HG03108 (cell line): ENCODE measurements around the gene CXorf65.

Source experiments
- ATAC-seq: cut with Tn5 transposase; IDR thresholded peaks from one replicate; pipeline ENCODE4 v1.9.1; 2021; ENCODE audit warnings: moderate library complexity; ENCODE audit not compliant: unreplicated experiment

CXorf65 gene

DNA sequence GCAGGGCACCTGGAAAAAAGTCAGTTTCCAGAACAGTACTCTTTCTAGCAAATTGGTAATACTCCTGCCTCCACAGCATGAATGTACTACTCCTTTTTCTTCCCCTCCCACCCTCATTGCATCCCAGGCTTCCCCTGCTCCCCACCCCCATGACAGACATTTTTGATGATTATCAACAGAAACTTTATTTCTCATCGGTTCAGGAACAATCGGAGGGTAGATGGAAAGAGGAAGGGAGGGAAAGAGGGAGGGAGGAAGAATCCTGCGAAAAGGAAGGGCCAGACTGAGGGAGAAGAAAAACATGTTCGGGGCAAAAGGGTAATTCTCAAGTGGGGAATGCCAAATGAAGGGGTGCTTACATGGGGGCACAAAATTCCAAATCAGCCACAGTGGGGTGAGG lies 705 bp upstream of the CXorf65 start:
- ATAC-seq, result no peak

DNA sequence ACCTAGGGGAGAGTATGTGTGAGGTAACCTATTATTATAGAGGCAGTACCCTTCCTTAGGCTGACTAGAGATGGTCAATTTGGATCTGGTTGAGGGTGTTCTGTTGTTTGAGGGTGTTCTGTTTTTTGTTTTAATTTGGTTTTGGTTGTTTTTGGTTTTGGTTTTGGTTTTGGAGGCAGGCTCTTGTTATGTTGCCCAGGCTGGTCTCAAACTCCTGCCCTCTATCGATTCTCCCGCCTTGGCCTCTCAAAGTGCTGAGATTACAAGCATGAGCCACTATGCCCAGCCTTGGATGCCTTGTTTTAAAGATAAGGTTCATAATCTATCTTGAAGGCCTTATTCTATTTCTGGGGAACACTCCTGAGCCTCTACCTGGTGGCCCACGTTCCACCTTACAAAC lies 912 bp downstream of the CXorf65 start:
- no peak for ATAC-seq

DNA sequence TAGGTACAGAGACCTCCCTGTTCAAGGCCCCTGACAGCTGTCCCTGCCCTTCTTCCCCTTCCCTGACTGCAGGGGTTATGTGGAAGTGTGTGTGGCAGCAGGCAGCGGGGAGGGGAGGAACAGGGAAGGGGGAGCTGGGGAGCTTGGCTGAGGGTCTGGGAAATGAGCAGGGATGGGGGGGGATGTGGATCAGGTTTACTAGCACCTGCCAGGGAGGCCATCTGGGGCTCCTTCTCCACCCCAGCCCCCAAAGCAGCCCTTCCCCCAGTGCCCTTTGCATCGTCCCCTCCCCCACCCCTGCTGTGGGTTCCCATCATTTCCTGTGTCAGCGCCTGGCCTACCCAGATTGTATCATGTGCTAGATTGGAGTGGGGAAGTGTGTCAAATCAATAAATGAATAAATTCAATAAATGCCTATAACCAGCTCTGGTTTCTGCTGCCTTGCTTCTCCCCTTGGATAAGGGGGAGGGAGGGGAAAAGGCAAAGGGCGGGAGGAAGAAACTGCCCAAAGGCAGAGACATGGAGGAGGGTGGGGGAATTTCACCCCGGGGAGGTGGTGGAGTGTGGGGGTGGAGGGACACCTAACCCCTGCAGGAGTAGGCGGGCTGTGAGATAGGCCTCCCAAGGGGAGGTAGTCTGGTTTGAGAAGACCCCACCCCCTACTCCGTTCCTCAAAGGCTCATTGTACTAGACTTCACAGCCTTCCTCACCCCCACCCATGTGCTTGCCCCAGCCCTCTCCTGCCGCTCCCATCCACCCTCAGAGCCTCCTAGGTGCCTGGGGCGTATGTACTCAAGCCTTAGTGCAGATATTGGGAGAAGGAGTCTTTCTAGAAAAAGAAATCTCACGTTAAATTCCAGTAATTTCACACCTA lies 3.2 kb downstream of the CXorf65 start:
- ATAC-seq, result no peak

DNA sequence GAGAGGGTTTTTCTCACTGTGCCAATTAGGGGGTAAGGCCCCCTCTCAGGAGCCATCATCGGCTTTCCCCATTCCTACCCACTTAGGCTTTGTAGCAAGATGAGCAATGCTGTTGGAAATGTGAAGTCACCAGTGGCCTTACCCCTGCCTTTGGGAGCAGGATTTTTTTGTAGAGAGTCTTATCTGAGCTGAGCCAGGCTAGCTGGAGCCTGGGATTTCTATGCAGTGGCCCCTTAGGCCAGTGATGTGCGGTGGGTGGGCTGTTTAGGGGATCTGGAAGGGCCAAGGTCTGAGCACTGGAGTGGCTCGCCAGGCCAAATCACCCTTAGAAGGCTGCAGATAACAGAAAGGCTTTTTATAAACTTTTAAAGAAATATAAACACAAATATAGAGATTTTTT lies 4.2 kb downstream of the CXorf65 start:
- ATAC-seq, result no peak

DNA sequence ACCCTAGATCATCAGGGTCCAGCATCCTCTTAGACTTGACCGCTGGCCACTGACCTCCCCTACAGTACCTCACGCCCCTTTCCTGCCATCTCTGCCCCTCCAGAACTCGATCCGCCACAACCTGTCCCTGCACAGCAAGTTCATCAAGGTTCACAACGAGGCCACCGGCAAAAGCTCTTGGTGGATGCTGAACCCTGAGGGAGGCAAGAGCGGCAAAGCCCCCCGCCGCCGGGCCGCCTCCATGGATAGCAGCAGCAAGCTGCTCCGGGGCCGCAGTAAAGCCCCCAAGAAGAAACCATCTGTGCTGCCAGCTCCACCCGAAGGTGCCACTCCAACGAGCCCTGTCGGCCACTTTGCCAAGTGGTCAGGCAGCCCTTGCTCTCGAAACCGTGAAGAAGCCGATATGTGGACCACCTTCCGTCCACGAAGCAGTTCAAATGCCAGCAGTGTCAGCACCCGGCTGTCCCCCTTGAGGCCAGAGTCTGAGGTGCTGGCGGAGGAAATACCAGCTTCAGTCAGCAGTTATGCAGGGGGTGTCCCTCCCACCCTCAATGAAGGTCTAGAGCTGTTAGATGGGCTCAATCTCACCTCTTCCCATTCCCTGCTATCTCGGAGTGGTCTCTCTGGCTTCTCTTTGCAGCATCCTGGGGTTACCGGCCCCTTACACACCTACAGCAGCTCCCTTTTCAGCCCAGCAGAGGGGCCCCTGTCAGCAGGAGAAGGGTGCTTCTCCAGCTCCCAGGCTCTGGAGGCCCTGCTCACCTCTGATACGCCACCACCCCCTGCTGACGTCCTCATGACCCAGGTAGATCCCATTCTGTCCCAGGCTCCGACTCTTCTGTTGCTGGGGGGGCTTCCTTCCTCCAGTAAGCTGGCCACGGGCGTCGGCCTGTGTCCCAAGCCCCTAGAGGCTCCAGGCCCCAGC lies 5.7 kb downstream of the CXorf65 start:
- ATAC-seq, result no peak

DNA sequence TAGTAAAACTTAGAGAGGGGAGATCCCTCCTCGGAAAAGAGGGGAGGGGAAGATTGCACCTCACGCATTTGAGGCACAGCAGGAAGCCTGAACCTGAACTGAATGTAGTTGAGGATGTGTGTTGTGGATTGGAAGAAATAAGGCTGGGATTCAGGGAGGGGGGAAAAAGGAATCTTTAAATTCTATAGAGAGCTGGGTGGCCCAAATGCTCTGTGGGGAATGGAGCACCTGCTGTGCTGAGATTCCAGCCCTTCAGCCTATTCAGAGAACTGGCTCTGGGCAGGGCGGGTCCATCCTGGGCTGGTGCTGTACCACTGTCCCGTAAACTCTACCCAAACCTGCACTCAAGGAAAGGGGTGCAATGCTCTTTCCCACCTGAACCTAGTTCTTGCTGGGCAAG lies 6.8 kb downstream of the CXorf65 start:
- no peak for ATAC-seq

DNA sequence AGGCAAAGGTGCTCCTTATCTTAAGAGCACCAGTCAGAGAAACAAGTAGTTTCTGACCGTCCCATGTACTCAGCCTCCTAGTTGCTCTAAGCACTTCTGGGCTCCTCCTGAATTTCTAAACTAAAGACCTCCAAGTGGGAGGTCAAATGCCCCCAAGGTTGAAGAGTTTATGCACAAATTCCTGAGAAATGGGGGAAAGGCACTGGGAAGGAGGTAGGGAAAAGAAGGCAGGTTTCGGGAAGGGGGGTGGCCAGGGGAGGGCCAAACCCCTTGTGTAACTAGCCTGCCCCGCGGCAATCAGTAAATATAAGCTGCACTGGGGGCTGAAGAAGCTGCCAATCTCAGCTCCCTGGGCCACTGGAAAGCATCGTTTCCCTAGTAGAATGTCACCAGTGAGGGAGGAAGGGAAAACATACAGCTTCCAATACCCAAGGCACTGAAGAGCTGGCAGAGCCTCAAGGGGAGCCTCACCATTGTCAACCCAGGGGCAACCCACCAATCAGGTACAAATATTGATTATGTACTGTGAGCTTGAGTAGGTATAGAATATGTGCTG lies 7.5 kb downstream of the CXorf65 start:
- no peak for ATAC-seq

DNA sequence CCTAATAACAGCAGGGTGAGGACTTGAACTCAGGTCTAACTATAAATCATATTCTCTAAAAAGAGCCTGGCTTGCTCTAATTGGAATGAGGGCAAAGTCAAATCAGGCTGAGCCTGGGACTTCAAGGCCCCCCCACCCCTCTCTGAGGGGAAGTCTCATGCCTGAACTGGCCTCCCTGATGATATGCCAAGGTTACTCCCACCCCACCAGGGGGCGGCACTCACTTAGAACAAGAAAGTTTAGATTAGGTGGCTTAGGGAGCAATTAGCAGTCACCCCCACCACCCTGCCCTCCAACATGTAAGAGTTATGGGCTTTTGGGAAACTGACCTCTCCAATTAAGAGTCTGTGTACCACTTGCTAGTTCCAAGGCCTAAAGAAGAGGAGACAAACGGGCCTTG lies 8.2 kb downstream of the CXorf65 start:
- no peak for ATAC-seq

DNA sequence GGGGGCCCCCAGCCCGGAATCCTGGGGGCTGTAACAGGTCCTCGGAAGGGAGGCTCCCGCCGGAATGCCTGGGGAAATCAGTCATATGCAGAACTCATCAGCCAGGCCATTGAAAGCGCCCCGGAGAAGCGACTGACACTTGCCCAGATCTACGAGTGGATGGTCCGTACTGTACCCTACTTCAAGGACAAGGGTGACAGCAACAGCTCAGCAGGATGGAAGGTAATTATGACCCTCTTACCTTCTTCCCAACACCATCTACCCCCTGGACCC lies 9.8 kb downstream of the CXorf65 start:
- ATAC-seq, result no peak

DNA sequence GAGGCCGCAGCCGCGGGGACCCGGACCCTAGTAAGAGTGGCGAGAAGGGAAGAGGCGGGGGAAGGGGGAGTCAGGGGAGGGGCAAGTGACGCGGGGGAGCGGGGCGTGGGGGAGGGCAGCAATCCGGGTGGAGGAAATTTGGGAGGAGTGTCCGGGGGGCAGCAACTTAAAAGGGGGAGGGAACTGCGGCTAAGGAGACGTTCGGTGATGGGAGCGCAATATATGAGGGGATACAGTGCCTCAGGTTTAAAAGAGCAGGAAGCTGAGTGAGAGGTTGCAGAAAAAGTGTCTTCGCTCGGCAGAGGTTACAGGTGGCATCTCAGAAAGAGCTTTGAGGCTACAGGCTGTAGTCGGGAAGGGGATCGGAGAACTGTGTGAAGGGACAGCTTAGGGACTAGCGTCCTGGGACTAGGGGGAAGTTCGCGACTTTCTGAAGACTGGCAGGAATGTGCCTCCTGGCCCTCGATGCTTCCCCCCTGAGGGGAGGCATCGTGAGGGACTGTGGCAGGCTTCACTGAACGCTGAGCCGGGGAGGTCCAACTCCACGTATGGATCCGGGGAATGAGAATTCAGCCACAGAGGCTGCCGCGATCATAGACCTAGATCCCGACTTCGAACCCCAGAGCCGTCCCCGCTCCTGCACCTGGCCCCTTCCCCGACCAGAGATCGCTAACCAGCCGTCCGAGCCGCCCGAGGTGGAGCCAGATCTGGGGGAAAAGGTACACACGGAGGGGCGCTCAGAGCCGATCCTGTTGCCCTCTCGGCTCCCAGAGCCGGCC lies 10.4 kb downstream of the CXorf65 start:
- ATAC-seq, result peak; percentile 8

DNA sequence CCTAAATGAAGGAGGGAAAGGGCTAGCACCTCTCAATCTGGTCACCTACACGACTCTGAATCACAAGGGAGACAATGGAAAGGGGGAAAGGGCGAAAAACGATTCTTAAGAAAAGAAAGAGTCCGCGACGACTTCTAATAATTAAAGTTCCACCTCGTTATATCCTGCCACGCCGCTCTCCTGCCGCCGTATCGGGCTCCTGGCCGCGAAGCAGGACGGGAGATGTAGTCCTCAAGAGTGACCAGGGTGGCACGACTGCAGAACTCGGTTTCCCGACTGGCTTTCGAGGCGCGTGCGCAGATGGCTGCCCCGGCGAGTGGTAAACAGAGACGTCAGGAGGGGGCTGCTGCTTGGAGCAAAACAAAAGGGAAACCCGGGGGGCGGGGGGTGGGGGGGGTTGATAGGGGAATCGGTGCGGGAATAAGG lies 11.0 kb downstream of the CXorf65 start, which contains the start of gene FOXO4:
TSS of gene FOXO4 (plus strand) at position 297 of the 426 bp plus-strand sequence. CDS start 678 bp downstream, outside the sequence.
- peak; percentile 89 for ATAC-seq

DNA sequence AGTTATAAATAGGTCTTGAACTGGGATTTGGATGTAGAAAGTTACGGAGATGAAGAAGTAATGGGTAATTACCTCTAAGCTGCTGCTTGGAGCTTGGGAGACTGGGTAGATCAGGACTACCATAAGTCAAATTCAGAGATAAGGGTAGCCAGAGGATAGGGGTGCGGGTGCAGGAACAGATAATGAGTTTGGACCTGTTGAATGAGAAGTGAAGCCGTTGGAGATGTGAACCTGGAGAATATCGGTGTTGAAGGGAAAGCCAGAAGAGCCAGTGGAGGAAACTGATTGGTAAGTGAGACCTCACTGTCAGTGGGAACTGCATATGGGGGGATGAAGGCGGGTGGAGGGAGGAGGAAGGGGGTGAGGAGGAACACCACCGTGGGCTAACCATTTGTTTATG lies 11.5 kb downstream of the CXorf65 start:
- no peak for ATAC-seq

DNA sequence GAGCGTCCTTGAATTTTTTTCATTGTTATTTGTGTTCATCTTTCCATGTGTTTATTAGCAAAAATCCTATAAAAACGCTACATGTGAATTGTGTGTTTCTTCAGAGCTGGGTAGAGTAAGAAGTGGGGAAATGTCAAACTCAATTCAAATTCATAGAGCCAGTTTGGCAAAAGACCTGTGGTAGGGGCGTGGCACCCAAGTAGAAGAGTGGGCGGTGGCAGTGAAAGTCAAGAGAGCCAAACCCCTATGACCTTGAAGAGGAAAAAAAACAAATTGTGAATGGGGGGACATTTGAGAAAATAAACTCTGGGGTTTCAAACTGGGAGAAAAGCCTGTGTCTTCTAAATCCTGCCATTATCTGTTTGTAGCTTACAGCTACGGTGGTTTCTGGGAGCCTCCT lies 15.3 kb downstream of the CXorf65 start:
- ATAC-seq, result no peak

DNA sequence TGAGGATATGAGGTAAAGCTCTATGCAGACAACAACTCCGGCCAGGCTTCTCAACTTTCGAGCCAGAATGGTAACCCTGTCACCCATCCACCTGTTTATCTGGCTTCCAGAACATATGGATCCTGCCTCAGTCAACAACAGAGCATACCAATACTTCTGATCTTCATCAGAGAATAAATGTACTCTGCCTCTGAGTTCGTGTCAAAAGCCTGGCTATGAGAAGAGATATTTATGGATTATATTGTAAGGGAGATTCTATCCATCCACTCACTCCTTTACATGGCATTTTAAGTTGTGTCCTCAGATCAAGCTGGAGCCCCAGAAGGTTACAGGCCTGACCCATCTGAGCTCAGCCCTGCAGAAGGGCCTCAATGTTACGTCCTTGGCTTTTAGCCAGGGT lies 20.6 kb downstream of the CXorf65 start:
- no peak for ATAC-seq

DNA sequence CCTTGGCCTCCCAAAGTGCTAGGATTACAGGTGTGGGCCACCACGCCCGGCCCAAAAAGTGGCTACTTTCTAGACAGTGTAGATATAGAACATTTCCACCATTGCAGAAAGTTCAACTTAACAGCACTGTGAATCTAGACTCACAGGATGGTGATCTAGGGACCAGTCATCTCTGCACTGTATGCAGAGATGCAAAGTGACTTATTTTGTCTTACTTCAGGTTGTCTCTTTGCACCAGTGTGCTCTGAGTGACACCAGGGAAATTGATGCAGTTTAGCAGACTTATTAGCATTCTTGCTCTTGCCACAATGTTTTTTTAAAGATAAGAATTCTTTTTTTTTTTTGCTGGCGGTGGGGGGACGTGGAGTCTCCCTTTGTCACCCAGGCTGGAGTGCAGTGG lies 23.7 kb downstream of the CXorf65 start:
- ATAC-seq, result no peak

DNA sequence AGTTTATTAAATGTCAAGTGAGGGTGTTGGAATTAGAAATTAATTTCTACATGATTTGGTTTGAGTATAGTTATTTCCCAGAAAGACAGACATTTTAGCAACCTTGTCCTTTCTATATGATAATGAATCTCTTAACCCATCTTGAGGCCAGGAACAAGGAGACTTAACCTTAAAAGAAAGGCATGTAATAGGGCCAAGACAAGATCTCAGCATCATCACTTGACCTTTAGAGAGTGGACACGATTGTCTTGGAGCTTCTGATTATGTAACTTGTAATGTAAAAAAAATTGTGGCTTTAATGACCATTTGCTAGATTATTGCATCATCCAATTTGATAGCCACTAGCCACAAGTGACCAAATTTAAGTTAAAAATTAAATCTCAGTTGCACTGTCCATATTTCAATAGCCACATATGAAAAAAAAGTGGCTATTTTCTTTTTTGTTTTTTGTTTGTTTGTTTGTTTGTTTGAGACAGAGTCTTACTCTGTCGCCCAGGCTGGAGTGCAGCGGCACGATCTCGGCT lies 24.4 kb downstream of the CXorf65 start:
- no peak for ATAC-seq

DNA sequence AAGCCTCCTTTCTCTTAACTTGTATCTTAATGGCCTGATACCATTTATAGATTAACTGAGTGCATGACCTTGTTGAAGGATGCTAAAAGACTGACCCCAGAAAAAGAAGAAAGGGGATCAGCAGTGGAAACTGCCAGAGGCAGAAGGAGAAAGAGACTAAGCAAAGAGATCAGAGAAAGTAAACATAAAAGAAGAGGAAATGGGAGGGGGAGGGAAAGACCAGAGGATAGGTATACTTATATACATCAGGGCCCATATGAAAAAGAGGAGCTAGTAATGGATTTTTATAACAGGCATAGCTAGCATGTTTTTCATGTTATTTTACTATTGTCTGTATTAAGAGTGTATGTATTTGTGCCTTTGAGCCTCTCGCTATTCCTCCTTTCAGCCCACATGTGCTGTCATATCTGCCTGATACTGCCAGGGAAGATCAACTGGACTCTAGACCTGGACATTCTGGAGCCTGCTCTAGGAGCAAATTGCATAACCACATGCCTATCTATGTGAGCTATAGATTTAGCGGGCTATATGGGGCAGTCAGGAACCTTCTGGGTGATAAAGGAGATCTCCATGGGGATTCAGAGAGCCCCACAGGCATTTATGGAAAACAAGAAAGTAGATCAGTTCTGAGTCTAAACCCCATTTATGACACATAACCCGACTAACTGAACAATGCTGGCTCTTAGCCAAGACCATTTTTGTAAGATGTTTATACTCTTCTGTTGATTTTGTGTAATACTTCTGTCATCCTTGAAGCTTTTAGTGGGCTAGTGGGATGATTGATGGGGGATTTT lies 25.0 kb downstream of the CXorf65 start:
- ATAC-seq, result no peak

DNA sequence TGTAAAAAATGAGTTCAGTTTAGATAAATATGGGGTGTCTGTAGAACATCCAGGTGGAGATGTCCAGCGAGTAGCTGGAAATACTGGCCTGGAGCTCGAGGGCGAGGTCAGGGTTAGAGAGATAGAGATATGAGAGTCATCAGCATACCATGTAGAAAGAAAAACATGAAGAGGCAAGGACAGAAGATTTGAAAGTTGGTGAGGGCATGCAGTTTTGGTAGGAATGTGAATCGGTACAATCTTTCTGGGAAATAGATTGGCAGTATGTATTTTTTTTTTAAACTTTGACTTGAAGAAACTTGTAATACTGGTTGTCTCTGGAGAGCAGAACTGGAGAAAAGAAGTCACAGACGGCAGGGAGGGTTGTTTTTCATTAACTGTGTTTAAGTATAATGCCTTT lies 36.0 kb downstream of the CXorf65 start:
- ATAC-seq, result no peak

DNA sequence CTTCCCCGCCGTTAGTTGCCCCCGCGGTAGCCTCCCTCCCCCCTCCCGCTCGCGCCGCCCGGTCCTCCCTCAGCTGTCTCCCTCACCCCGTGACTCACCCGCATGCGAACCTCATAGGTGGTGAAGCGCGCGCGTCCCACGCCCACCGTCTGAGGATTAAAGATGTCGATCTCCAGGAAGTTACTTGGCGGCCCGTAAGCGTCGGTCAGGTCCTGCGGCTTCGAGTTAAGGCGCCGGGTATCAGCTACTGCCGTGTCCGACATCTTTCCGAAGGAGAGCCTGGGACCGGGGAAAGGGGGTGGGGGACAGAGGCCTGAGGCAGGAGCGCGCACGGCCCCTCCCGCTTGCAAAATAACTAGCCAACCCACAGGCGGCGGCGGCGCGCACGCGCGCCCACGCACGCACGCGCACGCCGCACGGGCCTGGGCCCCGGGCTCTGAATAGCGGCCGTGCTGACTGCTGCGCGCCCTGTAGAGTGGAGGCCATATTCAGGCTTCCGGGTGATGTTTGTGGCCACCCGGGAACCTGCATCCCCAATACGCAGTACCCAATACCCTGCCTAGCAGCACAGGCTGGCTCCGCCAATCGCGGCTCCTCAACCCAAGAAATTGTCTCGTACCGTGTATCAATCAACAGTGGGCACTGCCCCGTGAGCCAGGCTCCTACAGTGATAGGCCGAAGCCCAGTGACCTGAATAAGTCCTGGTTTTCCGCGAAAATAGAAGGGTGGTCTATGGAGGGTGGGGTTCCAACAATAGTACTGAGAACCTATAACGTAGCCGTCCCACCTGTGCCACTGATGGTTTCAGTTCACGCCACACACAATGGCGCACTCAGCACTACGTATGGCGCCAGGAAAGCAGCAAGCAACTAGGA lies 38.3 kb downstream of the CXorf65 start, which contains the start of gene SNX12:
TSS of gene SNX12 (minus strand) at position 291 of the 875 bp plus-strand sequence. CDS start at position 263, 28 bp downstream.
- ATAC-seq, result peak; percentile 95
